H1 (cell line): Measurements from ENCODE around the gene C6orf136. TPM values are rescaled to one million over a fixed set of nuclear protein-coding genes. Genes with fewer than 3 reads are reported as not detected.
A peak's percentile ranks its signal among the peaks of the same experiment; 100 is the strongest.

ENCODE experiments used
- CTCF ChIA-PET: fragments of 300-600 bp; sonication (Branson Sonifier 250); formaldehyde crosslinking; loops from one replicate; lab custom pipeline; 2021; ENCODE audit not compliant: partially characterized antibody; lab: Charles Lee
- POLR2A ChIA-PET: fragments of 300-600 bp; sonication (Branson Sonifier 250); formaldehyde crosslinking; loops from one replicate; lab custom pipeline; 2021; ENCODE audit warnings: inconsistent platforms; ENCODE audit not compliant: partially characterized antibody; lab: Charles Lee
- DNase-seq, 2 experiments: peaks; one replicate each; pipeline versions ENCODE4 v3.0.0 to v3.0.0-alpha.2; 2010 to 2022; ENCODE audit warnings: low spot score in 2 of 2, low read depth in 1 of 2, mixed read lengths in 1 of 2
- FAIRE-seq: peaks from 2 replicates; lab custom pipeline; 2011; peaks lifted over from hg19 to GRCh38; lab: Jason Lieb, UNC
- H2AFZ ChIP-seq: 2 replicates; pipeline ENCODE4 v1.8.1; 2012; ENCODE audit warnings: low read length, inconsistent platforms
- H2AK5ac ChIP-seq: 2 replicates; pipeline ENCODE4 v1.6.1; 2013; ENCODE audit warnings: low read depth, low read length
- H2BK120ac ChIP-seq: replicated peaks from 2 replicates; pipeline ENCODE3; 2013; ENCODE audit warnings: low read depth, low read length, inconsistent platforms
- H2BK12ac ChIP-seq: 2 replicates; pipeline ENCODE4 v1.6.1; 2013; ENCODE audit warnings: low read depth, low read length
- H2BK15ac ChIP-seq: 2 replicates; pipeline ENCODE4 v1.6.1; 2013; ENCODE audit warnings: low read length
- H2BK20ac ChIP-seq: 2 replicates; pipeline ENCODE4 v1.6.1; 2013; ENCODE audit warnings: low read length
- H2BK5ac ChIP-seq: 2 replicates; pipeline ENCODE4 v1.6.1; 2013; ENCODE audit warnings: low read depth, low read length
- H3K14ac ChIP-seq: 2 replicates; pipeline ENCODE4 v1.6.1; 2013; ENCODE audit warnings: inconsistent platforms; ENCODE audit not compliant: insufficient read length
- H3K18ac ChIP-seq: 2 replicates; pipeline ENCODE4 v1.6.1; 2013; ENCODE audit warnings: low read length; ENCODE audit errors: extremely low read depth
- H3K23ac ChIP-seq: 2 replicates; pipeline ENCODE4 v1.6.1; 2013; ENCODE audit warnings: inconsistent platforms; ENCODE audit not compliant: insufficient read length
- H3K23me2 ChIP-seq: 2 replicates; pipeline ENCODE4 v1.6.1; 2013; ENCODE audit warnings: low read depth, low read length
- H3K27ac ChIP-seq: 2 replicates; pipeline ENCODE4 v1.6.1; 2011; ENCODE audit warnings: low read depth, low read length, inconsistent platforms
- H3K27me3 ChIP-seq, 4 experiments: replicated peaks in 1 of 4; 1 replicate in 1 of 4; 2 replicates in 3 of 4; pipeline versions ENCODE4 v1.6.1 to v1.8.1; 2011 to 2013; ENCODE audit warnings: low read length in 3 of 4, mild to moderate bottlenecking in 3 of 4, inconsistent platforms in 2 of 4, mixed read lengths in 2 of 4, moderate library complexity in 1 of 4; ENCODE audit not compliant: control insufficient read depth in 3 of 4, insufficient read depth in 3 of 4; ENCODE audit errors: extremely low read depth in 1 of 4
- H3K36me3 ChIP-seq, 4 experiments: 2 replicates each; pipeline versions ENCODE4 v1.6.1 to v1.8.1; 2011 to 2013; ENCODE audit warnings: mild to moderate bottlenecking in 4 of 4, low read length in 3 of 4, moderate library complexity in 2 of 4, control low read depth in 1 of 4, inconsistent platforms in 1 of 4; ENCODE audit not compliant: insufficient read depth in 4 of 4, control insufficient read depth in 2 of 4
- H3K4ac ChIP-seq: replicated peaks from 2 replicates; pipeline ENCODE3; 2013; ENCODE audit warnings: low read length, low read depth, mixed read lengths, inconsistent platforms; ENCODE audit not compliant: insufficient read length
- H3K4me1 ChIP-seq, 4 experiments: replicated peaks in 1 of 4; 1 replicate in 1 of 4; 2 replicates in 3 of 4; pipeline versions ENCODE4 v1.6.1 to v1.8.1; 2011 to 2013; ENCODE audit warnings: low read length in 3 of 4, inconsistent platforms in 2 of 4, mixed read lengths in 1 of 4; ENCODE audit not compliant: insufficient read depth in 4 of 4, control insufficient read depth in 3 of 4
- H3K4me2 ChIP-seq, 2 experiments: 2 replicates each; pipeline versions ENCODE4 v1.6.1 to v1.8.1; 2011 to 2013; ENCODE audit warnings: low read depth in 2 of 2, low read length in 2 of 2, control low read depth in 1 of 2, inconsistent platforms in 1 of 2, mild to moderate bottlenecking in 1 of 2; ENCODE audit not compliant: insufficient read depth in 1 of 2
- H3K4me3 ChIP-seq, 4 experiments: fragments of 200-600, 300-600 bp in 1 of 4; sonication (generic), shearing (Covaris generic), sonication (Bioruptor Twin) in 1 of 4; 2 replicates each; pipeline versions ENCODE4 v1.5.1 to v1.8.1; 2011 to 2016; ENCODE audit warnings: low read length in 4 of 4, low read depth in 3 of 4, control low read depth in 2 of 4, inconsistent platforms in 2 of 4, mild to moderate bottlenecking in 2 of 4, mixed read lengths in 1 of 4, moderate library complexity in 1 of 4; ENCODE audit not compliant: insufficient read depth in 2 of 4; ENCODE audit errors: extremely low read depth in 1 of 4
- H3K56ac ChIP-seq: replicated peaks from 2 replicates; pipeline ENCODE3; 2013; ENCODE audit warnings: low read depth, mild to moderate bottlenecking, mixed read lengths, low read length, inconsistent platforms; ENCODE audit not compliant: insufficient read length
- H3K79me1 ChIP-seq: 2 replicates; pipeline ENCODE4 v1.6.1; 2013; ENCODE audit warnings: low read depth, low read length, control low read depth
- H3K79me2 ChIP-seq, 2 experiments: 2 replicates each; pipeline versions ENCODE4 v1.6.1 to v1.8.1; 2012 to 2013; ENCODE audit warnings: low read length in 2 of 2, mild to moderate bottlenecking in 2 of 2, inconsistent platforms in 1 of 2; ENCODE audit not compliant: insufficient read depth in 2 of 2, control insufficient read depth in 1 of 2
- H3K9ac ChIP-seq, 4 experiments: replicated peaks in 1 of 4; 1 replicate in 1 of 4; 2 replicates in 3 of 4; pipeline versions ENCODE4 v1.6.1 to v1.8.1; 2011 to 2013; ENCODE audit warnings: low read depth in 3 of 4, low read length in 3 of 4, control low read depth in 2 of 4, mild to moderate bottlenecking in 2 of 4, moderate library complexity in 2 of 4, inconsistent platforms in 1 of 4; ENCODE audit errors: extremely low read depth in 1 of 4
- H3K9me3 ChIP-seq, 2 experiments: 2 replicates each; pipeline versions ENCODE4 v1.6.1 to v1.8.1; 2012 to 2013; ENCODE audit warnings: mild to moderate bottlenecking in 2 of 2, moderate library complexity in 2 of 2, control low read depth in 1 of 2, inconsistent platforms in 1 of 2, low read depth in 1 of 2, low read length in 1 of 2, mixed read lengths in 1 of 2; ENCODE audit not compliant: insufficient read depth in 2 of 2
- H4K20me1 ChIP-seq, 2 experiments: replicated peaks in 1 of 2; 2 replicates each; pipeline versions ENCODE3 to v1.8.1; 2011 to 2013; ENCODE audit warnings: inconsistent platforms in 2 of 2, low read length in 2 of 2, mild to moderate bottlenecking in 1 of 2; ENCODE audit not compliant: insufficient read depth in 2 of 2, control insufficient read depth in 1 of 2
- H4K5ac ChIP-seq: 2 replicates; pipeline ENCODE4 v1.6.1; 2013; ENCODE audit warnings: low read length, low read depth, mixed read lengths, inconsistent platforms; ENCODE audit not compliant: insufficient read length
- H4K8ac ChIP-seq: 2 replicates; pipeline ENCODE4 v1.8.0; 2013; ENCODE audit warnings: mild to moderate bottlenecking, moderate library complexity, low read length, inconsistent platforms; ENCODE audit not compliant: insufficient read depth; ENCODE audit errors: extremely low read depth
- H4K91ac ChIP-seq: replicated peaks from 2 replicates; pipeline ENCODE3; 2013; ENCODE audit warnings: low read length, mixed read lengths, inconsistent platforms; ENCODE audit not compliant: insufficient read length
- CTBP2 ChIP-seq: IDR thresholded peaks from 2 replicates; pipeline ENCODE4 v1.7.0; 2011; ENCODE audit warnings: borderline replicate concordance, mild to moderate bottlenecking, moderate library complexity, mixed read lengths, low read length; ENCODE audit not compliant: insufficient read depth, insufficient read length
- WGBS, 2 experiments: shearing (Covaris generic) in 1 of 2; methylation state at CpG; one replicate each; pipeline versions ENCODE4 v1.1.6 to v1.1.7; 2013 to 2015; ENCODE audit warnings: low lambda C conversion rate in 2 of 2, mixed read lengths in 2 of 2, inconsistent platforms in 1 of 2, low coverage in 1 of 2, missing lambda C conversion rate in 1 of 2; ENCODE audit not compliant: insufficient replicate concordance in 2 of 2, insufficient coverage in 1 of 2, insufficient read length in 1 of 2; ENCODE audit errors: extremely low coverage in 1 of 2, missing lambda C conversion rate in 1 of 2; 5-methylcytosine and 5-hydroxymethylcytosine counted together
- polyA plus RNA-seq, 7 experiments: library from polyadenylated mRNA; depleted of rRNA in 3 of 7; stranded (reverse) in 5 of 7; unstranded in 2 of 7; fragments of >200 nt in 5 of 7; fragments of 200-250 nt in 2 of 7; gene quantifications; 1 replicate in 5 of 7; 2 replicates in 1 of 7; 4 replicates in 1 of 7; pipeline versions ENCODE4 v1.2.1 to v1.2.3, GENCODE V29; 2011 to 2013; ENCODE audit warnings: missing spikeins in 2 of 7, mixed read lengths in 2 of 7
- total RNA-seq: library from RNA; stranded (reverse); fragmentation: NEBNext Ultra II Directional; extraction: Animal tissue kit (Norgen Biotek cat#: 25700); gene quantifications from 2 replicates; pipeline ENCODE4 v1.2.1, GENCODE V29; 2021

Gene C6orf136
- total and polyA plus RNA-seq, 2 of the 8 experiments (the other 6 are each of a cell fraction or from before 2014, with no cell fraction given): 20.8 to 23.1 TPM

DNA sequence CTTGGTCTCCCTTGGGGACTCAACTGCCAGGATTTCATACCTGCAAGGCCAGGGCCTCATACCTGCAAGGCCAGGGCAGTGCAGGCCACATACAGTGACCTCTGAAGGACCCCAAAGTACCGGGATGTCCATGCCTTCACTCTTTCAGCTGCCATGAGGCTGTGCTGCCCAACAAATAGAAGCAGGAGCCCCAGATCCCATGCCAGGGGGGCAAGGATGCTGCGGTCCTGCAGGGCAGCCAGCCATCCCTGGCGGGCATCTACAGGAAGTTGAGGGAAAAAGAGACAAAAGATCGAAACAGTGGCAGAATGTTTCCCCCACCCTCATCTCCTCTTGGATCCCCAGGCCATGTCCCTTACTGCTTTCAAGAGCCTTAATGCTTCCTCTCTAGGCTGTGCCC, 43.1 kb downstream of the C6orf136 start:
- Histone ChIP-seq H4K8ac (no peak overlapping the region), H2BK15ac (peak overlapping the region; percentile 10; the same call in 1 of the 2 replicates), H3K14ac (no peak overlapping the region), H3K27ac (no peak overlapping the region; the same call in 1 of the 2 replicates), H3K36me3 (no peaks in the 10 kb centered on the region; a peak in 1 of 8 replicates), H2BK20ac (0 out of 2 replicates have a peak overlapping the region, but pooled peaks have one; percentile 15), H3K4me3 (peak overlapping the region; percentile 86 to 92 (median 88)), H3K27me3 (no peaks in the 10 kb centered on the region), H4K5ac (peak overlapping the region; percentile 42), H3K9me3 (no peaks in the 10 kb centered on the region), H3K79me1 (peaks cover 4% of the 10 kb centered on the region; the same call in 1 of the 2 replicates), H2AFZ (no peak overlapping the region), H2BK120ac (no peak overlapping the region)
- POLR2A ChIA-PET: interaction anchor here (1.2 to 26.7 kb wide), 8 partner anchors 9 to 79 kb away, joined by 3 to 732 read pairs (median 6); partner anchors contain the start of genes FLOT1, IER3, MDC1 and MRPS18B
- WGBS, 2 experiments: 82% methylated on average over 4 of the region's 4 CpGs; no CpG with 5 or more reads in 1 of the 2 experiments
- no peak for TF ChIP-seq CTBP2
- TF ChIP-seq, all 59 proteins: peak for 0
- H3K56ac ChIP-seq: no peak overlapping the region
- H3K23me2 ChIP-seq: peaks cover 13% of the 10 kb centered on the region
- CTCF ChIA-PET: interaction anchor here (0.5 to 3.7 kb wide), 8 partner anchors 11 to 393 kb away, joined by 3 to 28 read pairs (median 6); partner anchors contain the start of gene MDC1
- no peak overlapping the region for H3K23ac ChIP-seq
- H3K79me2 ChIP-seq: peaks cover 0 to 9% of the 10 kb centered on the region in 2 experiments; a peak in 3 of 4 replicates
- H2BK5ac ChIP-seq: no peak overlapping the region; the same call in 1 of the 2 replicates
- peaks cover 0 to 28% (median 18%) of the 10 kb centered on the region in 4 experiments; a peak in 6 of 7 replicates for H3K4me1 ChIP-seq
- H4K91ac ChIP-seq: peak overlapping the region; percentile 29
- peak overlapping the region in 3 of 4 experiments; percentile 46 to 87 (median 58); a peak in 5 of 7 replicates for H3K9ac ChIP-seq
- peak overlapping the region; percentile 69; the same call in 1 of the 2 replicates for H2AK5ac ChIP-seq
- peak overlapping the region; percentile 89; the same call in 1 of the 2 replicates for H2BK12ac ChIP-seq
- peaks cover 0 to 1% of the 10 kb centered on the region in 2 experiments for H4K20me1 ChIP-seq
- peak overlapping the region; percentile 82 to 94 for H3K4me2 ChIP-seq
- no peak for DNase-seq
- H3K4ac ChIP-seq: peak overlapping the region; percentile 63
- FAIRE-seq: no peak
- no peak overlapping the region for H3K18ac ChIP-seq
